Activated CD4-positive, alpha-beta memory T cell treated with anti-CD3 and anti-CD28 coated beads, Interleukin-2, amount 10 ng/mL, durations not matched to agents 7 days and 5 days (primary cell): ENCODE data around the gene AMBP. TPM values are rescaled to one million over a fixed set of nuclear protein-coding genes. Genes with fewer than 3 reads are reported as not detected.

Source experiments
- CTCF ChIA-PET: fragments of 350-600 bp; sonication (Branson Sonifier 250); formaldehyde crosslinking; loops from one replicate; lab custom pipeline; 2021; ENCODE audit warnings: antibody characterized with exemption, inconsistent platforms; lab: Charles Lee
- POLR2A ChIA-PET: fragments of 350-600 bp; sonication (Branson Sonifier 250); formaldehyde crosslinking; loops from one replicate; lab custom pipeline; 2021; ENCODE audit warnings: antibody characterized with exemption; lab: Charles Lee
- DNase-seq: peaks from one replicate; pipeline ENCODE4 v3.0.0-alpha.2; 2020
- H3K27ac Mint-ChIP-seq: one replicate; pipeline ENCODE4 v1.8.0; 2021; ENCODE audit warnings: mild to moderate bottlenecking, mixed read lengths
- H3K27me3 Mint-ChIP-seq: one replicate; pipeline ENCODE4 v1.8.0; 2021; ENCODE audit warnings: mixed read lengths
- H3K36me3 Mint-ChIP-seq: one replicate; pipeline ENCODE4 v1.8.0; 2021; ENCODE audit warnings: low read depth, mixed read lengths
- H3K4me1 Mint-ChIP-seq: one replicate; pipeline ENCODE4 v1.8.0; 2021; ENCODE audit warnings: mixed read lengths
- H3K4me3 Mint-ChIP-seq: one replicate; pipeline ENCODE4 v1.8.0; 2021; ENCODE audit warnings: mild to moderate bottlenecking, mixed read lengths
- H3K9me3 Mint-ChIP-seq: one replicate; pipeline ENCODE4 v1.8.0; 2021; ENCODE audit warnings: mixed read lengths
- total RNA-seq, 2 experiments: library from RNA; stranded (reverse); gene quantifications; one replicate each; pipeline ENCODE4 v1.2.3, GENCODE V29; 2021

Gene AMBP
- total RNA-seq, 2 experiments from 2014 or later = not detected

GRCh38 chr9:114107286-114108001 lies 29.3 kb upstream of the AMBP start:
- POLR2A ChIA-PET = no interaction called here
- no peaks in the 10 kb centered on the region for H3K9me3 Mint-ChIP-seq
- H3K27me3 Mint-ChIP-seq = peaks cover 12% of the 10 kb centered on the region
- no peak for DNase-seq
- H3K27ac Mint-ChIP-seq = no peak overlapping the region
- no peaks in the 10 kb centered on the region for H3K4me1 Mint-ChIP-seq
- no peak overlapping the region for H3K4me3 Mint-ChIP-seq
- no peaks in the 10 kb centered on the region for H3K36me3 Mint-ChIP-seq
- CTCF ChIA-PET = interaction anchor here (0.5 to 3.9 kb wide), 10 partner anchors 12 to 636 kb away, joined by 3 to 34 read pairs (median 4); no protein-coding TSS in a partner anchor

GRCh38 chr9:114105236-114105635 lies 27.1 kb upstream of the AMBP start:
- DNase-seq = no peak
- Mint-ChIP-seq H3K4me3 (no peak overlapping the region), H3K27ac (no peak overlapping the region), H3K36me3 (no peaks in the 10 kb centered on the region), H3K9me3 (no peaks in the 10 kb centered on the region), H3K27me3 (peaks cover 15% of the 10 kb centered on the region), H3K4me1 (no peaks in the 10 kb centered on the region)
- POLR2A ChIA-PET = no interaction called here
- CTCF ChIA-PET = interaction anchor here (3.9 kb wide), 1 partner anchor 186 kb away, joined by 34 read pairs; no protein-coding TSS in a partner anchor

GRCh38 chr9:114102484-114102883 lies 24.4 kb upstream of the AMBP start:
- CTCF ChIA-PET = interaction anchor here (2.0 kb wide), 1 partner anchor 20 kb away, joined by 5 read pairs; no protein-coding TSS in a partner anchor
- no peak overlapping the region for H3K4me3 Mint-ChIP-seq
- POLR2A ChIA-PET = no interaction called here
- peaks cover 5% of the 10 kb centered on the region for H3K4me1 Mint-ChIP-seq
- H3K27ac Mint-ChIP-seq = no peak overlapping the region
- no peak for DNase-seq
- no peaks in the 10 kb centered on the region for H3K9me3 Mint-ChIP-seq
- H3K27me3 Mint-ChIP-seq = peaks cover 14% of the 10 kb centered on the region
- no peaks in the 10 kb centered on the region for H3K36me3 Mint-ChIP-seq

GRCh38 chr9:114100536-114100935 lies 22.4 kb upstream of the AMBP start:
- CTCF ChIA-PET = interaction anchor here (1.4 to 1.6 kb wide), 2 partner anchors 8 to 10 kb away, joined by 3 to 4 read pairs; no protein-coding TSS in a partner anchor
- no peaks in the 10 kb centered on the region for H3K9me3 Mint-ChIP-seq
- H3K4me3 Mint-ChIP-seq = no peak overlapping the region
- peaks cover 21% of the 10 kb centered on the region for H3K27me3 Mint-ChIP-seq
- H3K4me1 Mint-ChIP-seq = peaks cover 7% of the 10 kb centered on the region
- POLR2A ChIA-PET = interaction anchor here (1.2 kb wide), 1 partner anchor 11 kb away, joined by 3 read pairs; no protein-coding TSS in a partner anchor
- H3K27ac Mint-ChIP-seq = no peak overlapping the region
- no peaks in the 10 kb centered on the region for H3K36me3 Mint-ChIP-seq
- no peak for DNase-seq

- CTCF ChIA-PET = interaction anchor here (1.2 to 1.6 kb wide), 2 partner anchors 9 to 17 kb away, joined by 3 to 4 read pairs; no protein-coding TSS in a partner anchor
- DNase-seq = no peak
- H3K4me3 Mint-ChIP-seq = no peak overlapping the region
- peaks cover 18% of the 10 kb centered on the region for H3K27me3 Mint-ChIP-seq
- no peaks in the 10 kb centered on the region for H3K9me3 Mint-ChIP-seq
- H3K36me3 Mint-ChIP-seq = no peaks in the 10 kb centered on the region
- H3K27ac Mint-ChIP-seq = no peak overlapping the region
- POLR2A ChIA-PET = interaction anchor here (1.2 kb wide), 1 partner anchor 10 kb away, joined by 3 read pairs; no protein-coding TSS in a partner anchor
- H3K4me1 Mint-ChIP-seq = peaks cover 7% of the 10 kb centered on the region
Observed at GRCh38 chr9:114099669-114100270, 21.7 kb upstream of the AMBP start.

GRCh38 chr9:114098936-114099668 lies 21.0 kb upstream of the AMBP start, which contains the start of gene KIF12:
Gene KIF12 (minus strand): TSS chr9:114099292. CDS start chr9:114099276, 16 bp downstream.
- Mint-ChIP-seq H3K27ac (no peak within 1 kb of the TSS), H3K4me3 (no peak within 1 kb of the TSS), H3K27me3 (peaks cover 20% of the 10 kb centered on the region), H3K36me3 (no peaks in the 10 kb centered on the region), H3K4me1 (peaks cover 7% of the 10 kb centered on the region), H3K9me3 (no peaks in the 10 kb centered on the region)
- ChIA-PET POLR2A (interaction anchor here (1.2 kb wide), 1 partner anchor 10 kb away, joined by 3 read pairs; no protein-coding TSS in a partner anchor), CTCF (interaction anchor here (1.2 to 1.6 kb wide), 2 partner anchors 9 to 16 kb away, joined by 3 to 4 read pairs; no protein-coding TSS in a partner anchor)
- no peak for DNase-seq

- H3K4me1 Mint-ChIP-seq = peaks cover 7% of the 10 kb centered on the region
- H3K27ac Mint-ChIP-seq = no peak overlapping the region
- H3K36me3 Mint-ChIP-seq = no peaks in the 10 kb centered on the region
- H3K4me3 Mint-ChIP-seq = no peak overlapping the region
- peaks cover 20% of the 10 kb centered on the region for H3K27me3 Mint-ChIP-seq
- ChIA-PET POLR2A (no interaction called here), CTCF (interaction anchor here (1.1 kb wide), 1 partner anchor 16 kb away, joined by 3 read pairs; no protein-coding TSS in a partner anchor)
- no peaks in the 10 kb centered on the region for H3K9me3 Mint-ChIP-seq
- no peak for DNase-seq
Observed at GRCh38 chr9:114098021-114098935, 20.2 kb upstream of the AMBP start.

- CTCF ChIA-PET = interaction anchor here (1.1 kb wide), 1 partner anchor 15 kb away, joined by 3 read pairs; no protein-coding TSS in a partner anchor
- no peaks in the 10 kb centered on the region for H3K36me3 Mint-ChIP-seq
- no peak overlapping the region for H3K4me3 Mint-ChIP-seq
- H3K9me3 Mint-ChIP-seq = no peaks in the 10 kb centered on the region
- no peak for DNase-seq
- H3K27ac Mint-ChIP-seq = no peak overlapping the region
- peaks cover 7% of the 10 kb centered on the region for H3K4me1 Mint-ChIP-seq
- POLR2A ChIA-PET = no interaction called here
- peaks cover 20% of the 10 kb centered on the region for H3K27me3 Mint-ChIP-seq
Observed at GRCh38 chr9:114097613-114098020, 19.5 kb upstream of the AMBP start.

GRCh38 chr9:114096866-114097612 lies 18.9 kb upstream of the AMBP start:
- no peak for DNase-seq
- ChIA-PET POLR2A (no interaction called here), CTCF (interaction anchor here (1.1 to 1.3 kb wide), 2 partner anchors 14 to 18 kb away, joined by 3 read pairs; no protein-coding TSS in a partner anchor)
- Mint-ChIP-seq H3K9me3 (no peaks in the 10 kb centered on the region), H3K27me3 (peaks cover 20% of the 10 kb centered on the region), H3K27ac (no peak overlapping the region), H3K36me3 (no peaks in the 10 kb centered on the region), H3K4me3 (no peak overlapping the region), H3K4me1 (peaks cover 7% of the 10 kb centered on the region)

GRCh38 chr9:114096041-114096511 lies 18.0 kb upstream of the AMBP start:
- peaks cover 18% of the 10 kb centered on the region for H3K27me3 Mint-ChIP-seq
- ChIA-PET POLR2A (no interaction called here), CTCF (interaction anchor here (1.1 to 1.3 kb wide), 2 partner anchors 13 to 17 kb away, joined by 3 to 8 read pairs; no protein-coding TSS in a partner anchor)
- no peak overlapping the region for H3K4me3 Mint-ChIP-seq
- H3K27ac Mint-ChIP-seq = no peak overlapping the region
- DNase-seq = no peak
- peaks cover 7% of the 10 kb centered on the region for H3K4me1 Mint-ChIP-seq
- H3K9me3 Mint-ChIP-seq = no peaks in the 10 kb centered on the region
- H3K36me3 Mint-ChIP-seq = no peaks in the 10 kb centered on the region

GRCh38 chr9:114094971-114095370 lies 16.9 kb upstream of the AMBP start:
- Mint-ChIP-seq H3K27ac (no peak overlapping the region), H3K4me1 (peaks cover 7% of the 10 kb centered on the region)

More at GRCh38 chr9:114094971-114095370, 16.9 kb upstream of the AMBP start:
- H3K9me3 Mint-ChIP-seq = no peaks in the 10 kb centered on the region
- ChIA-PET POLR2A (no interaction called here), CTCF (no interaction called here)
- DNase-seq = no peak
- H3K4me3 Mint-ChIP-seq = no peak overlapping the region
- H3K36me3 Mint-ChIP-seq = no peaks in the 10 kb centered on the region
- H3K27me3 Mint-ChIP-seq = peaks cover 18% of the 10 kb centered on the region
